GM21825 (cell line): Measurements from ENCODE around the gene MEG3.

Experiments used
- ATAC-seq: cut with Tn5 transposase; IDR thresholded peaks from one replicate; pipeline ENCODE4 v1.9.1; 2021; ENCODE audit warnings: mild to moderate bottlenecking, moderate library complexity; ENCODE audit not compliant: unreplicated experiment

MEG3 gene

GRCh38 chr14:100879194-100879593 lies 53.3 kb downstream of the MEG3 start:
- no peak for ATAC-seq

DNA sequence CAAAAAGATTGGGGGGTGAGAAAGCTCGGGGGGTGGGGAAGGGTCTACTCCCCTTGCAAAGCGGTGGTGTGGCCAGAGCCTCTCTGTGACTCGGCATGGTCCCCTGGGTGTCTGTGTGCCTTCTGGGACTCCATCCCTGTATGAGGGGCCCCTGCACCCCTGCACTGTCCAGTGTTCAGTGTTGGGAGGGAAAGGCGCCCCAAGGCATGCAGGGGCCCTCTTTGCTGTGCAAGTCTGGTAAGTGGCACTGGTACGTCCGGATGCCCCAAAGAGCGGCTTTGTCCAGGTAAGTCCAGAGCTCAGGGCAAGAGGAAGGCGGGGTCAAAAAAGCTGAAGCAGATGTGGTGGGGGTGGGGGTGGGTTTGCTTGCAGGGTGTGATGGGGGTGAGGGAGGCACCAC lies 53.9 kb downstream of the MEG3 start:
- no peak for ATAC-seq

GRCh38 chr14:100880271-100881101 lies 54.6 kb downstream of the MEG3 start:
- ATAC-seq = no peak

GRCh38 chr14:100881211-100882025 lies 55.5 kb downstream of the MEG3 start:
- no peak for ATAC-seq

- no peak for ATAC-seq
Measured at GRCh38 chr14:100882026-100882967, 56.4 kb downstream of the MEG3 start.

GRCh38 chr14:100882991-100883788 lies 57.3 kb downstream of the MEG3 start:
- ATAC-seq = no peak

DNA sequence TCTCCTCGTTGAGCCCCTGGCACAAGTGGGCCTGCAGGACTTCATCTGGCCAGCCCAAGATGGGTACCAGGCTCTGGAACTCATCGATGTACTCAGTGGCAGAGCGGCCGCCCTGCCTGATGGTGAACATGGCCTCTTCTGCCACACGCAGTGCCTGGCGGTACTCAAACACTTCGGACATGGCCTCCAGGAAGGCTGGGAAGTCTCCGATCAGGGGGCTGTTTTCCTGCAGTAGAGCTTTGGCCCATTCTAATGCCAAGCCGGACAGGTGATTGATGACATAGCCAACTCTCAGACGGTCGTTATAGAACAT lies 57.8 kb downstream of the MEG3 start:
- no peak for ATAC-seq

- ATAC-seq = no peak
Measured at GRCh38 chr14:100884456-100884855, 58.5 kb downstream of the MEG3 start.

GRCh38 chr14:100885196-100885595 lies 59.3 kb downstream of the MEG3 start:
- ATAC-seq = no peak

- ATAC-seq = no peak
Measured at GRCh38 chr14:100885617-100886016, 59.7 kb downstream of the MEG3 start.

DNA sequence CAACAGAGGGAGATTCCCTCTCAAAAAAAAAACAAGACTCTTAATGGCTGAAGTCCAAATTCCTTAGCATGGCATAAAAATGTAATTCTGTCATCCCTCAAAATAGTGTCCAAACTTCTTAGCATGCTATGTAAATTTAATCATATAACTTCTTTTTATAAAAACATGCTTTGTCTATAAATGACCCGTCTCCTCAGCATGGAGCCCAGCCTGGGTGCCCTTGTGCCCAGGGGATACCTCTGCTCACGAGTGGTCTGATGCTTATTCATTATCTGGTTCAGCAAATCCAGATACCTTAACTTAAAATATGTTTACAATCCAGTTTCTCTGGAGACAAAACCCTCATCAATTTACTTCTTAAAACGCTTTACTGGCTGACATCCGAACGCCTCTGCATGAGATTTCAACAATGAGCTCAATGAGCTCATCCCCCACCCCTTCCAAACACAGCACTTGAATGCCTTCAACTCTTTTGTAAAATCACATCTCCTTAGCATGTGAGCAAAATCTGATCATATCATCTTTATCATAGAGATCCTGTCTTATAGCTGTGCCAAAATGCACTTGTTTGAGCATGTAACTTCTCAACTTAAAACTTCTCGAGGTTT lies 61.9 kb downstream of the MEG3 start:
- no peak for ATAC-seq

DNA sequence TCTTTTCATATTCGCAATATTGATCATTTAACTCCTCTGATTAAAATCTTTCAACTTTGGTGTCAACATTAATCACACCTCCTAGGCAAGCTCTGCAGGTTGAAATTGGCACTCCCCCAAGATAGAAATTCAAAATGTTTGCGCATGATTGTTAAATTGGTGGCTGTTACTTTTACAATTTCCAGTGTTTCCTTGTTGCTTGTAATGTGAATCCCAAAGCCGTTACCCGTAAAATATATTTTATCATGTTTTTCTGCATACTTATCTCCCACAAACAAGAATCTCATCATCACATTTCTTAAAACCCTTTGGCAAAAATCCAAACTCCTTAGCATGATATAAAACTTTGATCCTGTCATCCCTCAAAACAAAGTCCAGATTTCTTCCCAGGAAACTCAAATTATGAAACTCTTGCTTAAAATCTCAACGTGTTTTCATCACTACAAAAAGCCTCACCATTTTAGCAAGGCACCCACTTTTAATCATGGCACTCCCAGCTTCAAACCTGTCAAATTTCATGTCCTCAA lies 62.9 kb downstream of the MEG3 start:
- ATAC-seq = no peak

- no peak for ATAC-seq
Measured at GRCh38 chr14:100889641-100890040, 63.7 kb downstream of the MEG3 start.

DNA sequence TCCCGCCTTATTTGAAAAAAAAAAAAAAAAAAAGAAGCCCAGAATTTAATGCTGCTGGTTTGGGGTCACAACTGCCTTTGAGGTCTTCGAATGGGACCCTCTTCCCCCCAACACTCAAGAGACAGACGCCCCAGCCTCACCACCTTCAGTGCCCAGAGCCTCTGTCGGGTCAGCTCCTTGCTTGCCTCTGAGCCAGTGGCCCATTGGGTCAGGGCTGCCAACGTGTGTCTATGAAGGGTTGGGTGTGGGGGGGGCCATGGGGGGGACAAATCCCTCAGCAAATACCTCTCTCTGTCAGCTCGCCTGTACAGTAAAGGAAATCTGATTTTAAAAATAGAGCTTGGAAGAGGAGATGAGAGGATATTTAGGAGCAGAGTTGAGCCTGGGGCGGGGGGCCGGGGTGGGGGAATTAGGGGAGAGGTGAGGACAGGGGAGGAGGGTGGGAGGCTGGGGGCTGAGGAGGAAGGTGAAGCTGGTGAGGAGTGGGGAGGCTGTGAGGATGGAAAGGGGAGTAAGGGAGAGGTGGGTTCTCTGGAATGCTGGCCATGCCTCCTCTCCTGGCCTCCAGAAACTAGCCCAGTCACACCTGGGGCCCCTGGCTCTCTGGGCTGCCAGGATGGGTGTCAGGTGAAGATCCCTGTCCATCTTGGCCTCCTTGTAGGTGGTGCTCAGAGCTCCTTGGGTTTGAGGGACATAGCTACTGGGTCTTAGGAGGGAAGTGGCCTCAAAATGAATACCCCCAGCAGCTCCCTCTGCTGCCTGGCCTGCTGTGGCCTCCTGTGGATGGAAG lies 64.3 kb downstream of the MEG3 start:
- ATAC-seq = no peak

GRCh38 chr14:100891051-100891450 lies 65.1 kb downstream of the MEG3 start:
- no peak for ATAC-seq

DNA sequence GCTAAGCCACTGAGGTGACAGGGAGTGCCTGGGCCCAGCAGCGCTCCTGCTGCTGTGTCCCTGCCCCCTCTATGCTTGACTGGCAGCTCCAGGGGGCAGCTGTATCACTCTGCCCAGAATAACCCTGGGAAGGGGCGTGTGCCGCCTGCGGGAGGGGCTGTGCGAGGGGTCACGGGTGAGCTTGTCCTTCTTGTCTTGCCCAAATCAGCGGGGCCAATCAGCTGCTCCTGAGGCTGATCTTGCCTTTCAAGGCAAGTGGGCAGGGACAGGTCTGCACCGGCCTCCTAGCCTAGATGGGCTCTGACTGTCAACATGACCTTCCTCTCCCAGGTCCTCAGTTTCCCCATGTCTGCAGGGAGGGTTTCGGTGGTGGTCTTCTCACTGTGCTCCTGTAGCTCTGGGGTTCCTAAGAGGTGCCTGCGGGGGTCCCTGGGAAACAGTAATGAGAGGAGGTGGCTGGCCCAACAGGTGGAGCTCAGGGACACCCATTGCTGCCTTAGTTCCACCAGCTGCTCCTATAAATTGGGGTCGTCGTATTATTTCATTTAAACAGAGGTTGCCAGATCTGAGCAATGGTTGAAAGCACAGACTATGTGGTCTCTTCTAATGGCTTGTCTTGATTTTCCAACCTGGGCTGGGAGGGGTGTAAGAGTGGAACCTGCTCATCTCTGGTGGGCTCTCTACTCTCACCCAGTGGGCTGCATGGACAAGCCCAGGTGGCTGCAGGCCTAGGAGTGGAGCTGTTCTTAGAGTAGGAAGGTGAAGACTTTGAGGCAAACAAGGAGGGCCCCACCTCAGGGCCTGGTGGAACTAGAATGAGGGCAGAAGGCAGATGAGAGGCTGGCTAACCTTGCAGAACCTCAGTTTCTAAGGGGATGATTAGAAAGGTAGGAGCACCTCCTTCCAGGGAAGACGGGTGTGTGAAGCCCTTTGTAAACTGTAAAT lies 65.9 kb downstream of the MEG3 start:
- no peak for ATAC-seq

DNA sequence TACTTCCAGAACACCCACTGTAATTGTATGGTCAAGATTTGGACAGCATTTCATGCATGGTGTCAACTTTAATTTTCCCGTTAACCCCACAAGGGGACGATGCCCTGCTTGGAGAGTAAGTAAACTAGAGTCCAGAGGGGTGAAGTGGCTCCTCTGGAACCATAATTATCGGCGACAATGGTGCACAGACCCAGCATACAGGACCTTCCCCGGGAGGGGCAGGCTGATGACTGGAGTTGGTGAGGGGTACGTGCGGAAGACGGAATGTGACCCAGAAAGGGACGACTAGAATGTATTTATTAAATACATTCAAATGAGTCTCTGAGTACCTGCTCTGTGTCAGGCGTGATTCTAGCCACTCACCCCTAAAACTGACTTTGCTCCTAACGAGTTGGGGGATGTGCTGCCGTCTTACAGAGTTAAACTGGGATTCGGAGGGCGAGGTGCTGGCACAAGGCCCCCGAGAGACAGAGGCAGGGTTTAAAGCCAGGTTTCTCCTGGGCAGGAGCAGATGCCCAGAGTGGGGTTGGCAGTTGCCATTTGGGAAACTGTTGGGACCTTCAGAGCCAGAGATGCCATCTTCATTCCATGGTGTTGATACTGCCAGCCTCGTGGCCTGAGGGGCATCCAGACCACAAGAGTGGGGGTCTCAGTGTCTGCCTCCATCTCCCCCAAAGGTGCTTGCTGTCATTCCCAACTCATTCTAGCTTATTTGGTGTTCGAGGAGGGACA lies 66.7 kb downstream of the MEG3 start:
- ATAC-seq = no peak
